ENCODE results near the gene SLC4A11. TPM values are rescaled to one million over a fixed set of nuclear protein-coding genes. Genes with fewer than 3 reads are reported as not detected.

The SLC4A11 gene
- polyA plus RNA-seq, 1 experiment, result 1.2 TPM

GRCh38 chr20:3210346-3210745 is 28.6 kb downstream of the SLC4A11 start:
- no peak for TF ChIP-seq CTCF (IDR thresholded peaks at IDR 0.05; ENCODE audit: insufficient read depth, low read depth, low read length)
- peaks cover 10% of the 10 kb centered on the region for H3K36me3 ChIP-seq (ENCODE audit: control insufficient read depth, insufficient read depth, low read length)
- DNase-seq (ENCODE audit: low read depth), result no peak
- CTCF ChIA-PET, result interaction anchor here (1.2 to 2.6 kb wide), 4 partner anchors 7 to 27 kb away, joined by 3 to 11 read pairs (median 6); no protein-coding TSS in a partner anchor
- H3K27me3 ChIP-seq (ENCODE audit: control insufficient read depth, insufficient read depth, low read length), result no peaks in the 10 kb centered on the region
- POLR2A ChIA-PET, result no interaction called here
- peak overlapping the region; percentile 71 for H3K4me3 ChIP-seq (ENCODE audit: low read depth, low read length)

- CTCF ChIA-PET, result interaction anchor here (1.2 to 2.6 kb wide), 4 partner anchors 8 to 26 kb away, joined by 3 to 11 read pairs (median 6); no protein-coding TSS in a partner anchor
- no peak for TF ChIP-seq CTCF (IDR thresholded peaks at IDR 0.05; ENCODE audit: insufficient read depth, low read depth, low read length)
- Histone ChIP-seq H3K4me3 (ENCODE audit: low read depth, low read length) (peak overlapping the region; percentile 71), H3K36me3 (ENCODE audit: control insufficient read depth, insufficient read depth, low read length) (peaks cover 7% of the 10 kb centered on the region), H3K27me3 (ENCODE audit: control insufficient read depth, insufficient read depth, low read length) (no peaks in the 10 kb centered on the region)
- no peak for DNase-seq (ENCODE audit: low read depth)
- POLR2A ChIA-PET, result interaction anchor here (0.6 kb wide), 1 partner anchor 22 kb away, joined by 4 read pairs; no protein-coding TSS in a partner anchor
Observed at GRCh38 chr20:3209946-3210317, 29.1 kb downstream of the SLC4A11 start.

- ChIA-PET POLR2A (interaction anchor here (0.6 kb wide), 1 partner anchor 21 kb away, joined by 4 read pairs; no protein-coding TSS in a partner anchor), CTCF (interaction anchor here (1.2 to 2.6 kb wide), 4 partner anchors 8 to 26 kb away, joined by 3 to 11 read pairs (median 6); no protein-coding TSS in a partner anchor)
- 0 out of 2 replicates have a peak, but pooled peaks have one; percentile 3 for TF ChIP-seq CTCF (IDR thresholded peaks at IDR 0.05; ENCODE audit: insufficient read depth, low read depth, low read length)
Observed at GRCh38 chr20:3209257-3209945, 29.6 kb downstream of the SLC4A11 start, which contains the start of gene ITPA. Gene ITPA (plus strand): TSS chr20:3209498. CDS start chr20:3209552, 54 bp downstream.

GRCh38 chr20:3208786-3209256 is 30.2 kb downstream of the SLC4A11 start:
- no peak for DNase-seq (ENCODE audit: low read depth)
- POLR2A ChIA-PET, result no interaction called here

More at GRCh38 chr20:3209257-3209945, 29.6 kb downstream of the SLC4A11 start, which contains the start of gene ITPA:
- H3K4me3 ChIP-seq (ENCODE audit: low read depth, low read length), result peak within 1 kb of the TSS; percentile 71
- H3K36me3 ChIP-seq (ENCODE audit: control insufficient read depth, insufficient read depth, low read length), result peaks cover 6% of the 10 kb centered on the region
- no peak for DNase-seq (ENCODE audit: low read depth)
- H3K27me3 ChIP-seq (ENCODE audit: control insufficient read depth, insufficient read depth, low read length), result no peaks in the 10 kb centered on the region

More at GRCh38 chr20:3208786-3209256, 30.2 kb downstream of the SLC4A11 start:
- TF ChIP-seq CTCF (IDR thresholded peaks at IDR 0.05; ENCODE audit: insufficient read depth, low read depth, low read length), result no peak
- no peaks in the 10 kb centered on the region for H3K27me3 ChIP-seq (ENCODE audit: control insufficient read depth, insufficient read depth, low read length)
- peak overlapping the region; percentile 71 for H3K4me3 ChIP-seq (ENCODE audit: low read depth, low read length)
- H3K36me3 ChIP-seq (ENCODE audit: control insufficient read depth, insufficient read depth, low read length), result peaks cover 4% of the 10 kb centered on the region
- CTCF ChIA-PET, result interaction anchor here (2.1 to 2.6 kb wide), 2 partner anchors 9 to 10 kb away, joined by 6 to 11 read pairs; no protein-coding TSS in a partner anchor

All from BJ (cell line).